NOMO-1 (cell line): ENCODE results near the gene PKP2.
A peak's percentile ranks its signal among the peaks of the same experiment; 100 is the strongest.

Experiments used
- DNase-seq, 2 experiments: peaks; one replicate each; lab custom pipeline; 2025; ENCODE audit not compliant: unreplicated experiment in 2 of 2; lab: John Stamatoyannopoulos, UW

Gene PKP2

DNA sequence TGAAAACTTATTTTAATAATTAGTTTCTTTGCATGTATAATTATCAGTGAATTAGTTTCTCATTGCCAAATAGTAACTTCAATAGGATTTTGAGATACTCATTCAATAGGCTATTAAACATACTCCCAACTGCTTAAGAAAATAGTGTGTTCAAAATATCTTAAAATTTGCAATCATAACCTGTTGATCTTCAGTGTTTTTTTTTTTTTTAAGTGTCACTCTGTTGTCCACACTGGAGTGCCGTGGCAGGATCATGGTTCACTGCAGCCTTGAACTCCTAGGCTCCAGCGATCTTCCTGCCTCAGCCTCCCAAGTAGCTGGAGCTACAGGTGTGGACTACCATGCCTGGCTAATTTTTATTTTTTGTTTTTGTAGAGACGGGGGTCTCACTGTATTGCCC lies 139.4 kb downstream of the PKP2 start:
- no peak for DNase-seq

DNA sequence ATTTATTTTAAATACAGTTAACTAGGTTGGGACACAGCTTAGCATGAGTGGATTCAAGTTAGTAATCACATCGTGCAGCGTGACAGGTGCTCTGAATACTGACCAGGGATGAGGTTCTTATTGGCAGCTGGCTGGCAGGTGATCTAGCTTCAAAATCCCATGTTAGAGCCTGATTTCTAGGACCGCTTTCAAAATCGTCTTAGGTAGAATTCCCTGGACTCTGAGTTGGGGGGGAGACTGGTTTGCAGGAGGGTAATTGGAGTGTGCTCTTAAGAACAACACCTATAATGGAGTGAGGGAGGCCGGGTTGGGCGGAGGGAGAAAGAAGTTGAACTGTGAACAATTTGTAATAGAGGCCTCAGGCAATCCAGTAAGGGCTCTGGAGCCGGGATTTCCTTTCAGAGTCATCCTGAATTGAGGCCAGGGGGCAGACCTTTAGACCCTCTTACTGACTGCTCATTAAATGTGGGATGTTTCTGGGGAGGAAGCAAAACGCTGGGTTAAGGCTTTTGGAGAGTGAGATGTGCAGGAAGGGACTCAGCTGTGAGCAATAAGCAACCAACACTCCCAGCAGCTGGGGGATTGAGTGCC lies 140.0 kb downstream of the PKP2 start:
- no peak for DNase-seq

DNA sequence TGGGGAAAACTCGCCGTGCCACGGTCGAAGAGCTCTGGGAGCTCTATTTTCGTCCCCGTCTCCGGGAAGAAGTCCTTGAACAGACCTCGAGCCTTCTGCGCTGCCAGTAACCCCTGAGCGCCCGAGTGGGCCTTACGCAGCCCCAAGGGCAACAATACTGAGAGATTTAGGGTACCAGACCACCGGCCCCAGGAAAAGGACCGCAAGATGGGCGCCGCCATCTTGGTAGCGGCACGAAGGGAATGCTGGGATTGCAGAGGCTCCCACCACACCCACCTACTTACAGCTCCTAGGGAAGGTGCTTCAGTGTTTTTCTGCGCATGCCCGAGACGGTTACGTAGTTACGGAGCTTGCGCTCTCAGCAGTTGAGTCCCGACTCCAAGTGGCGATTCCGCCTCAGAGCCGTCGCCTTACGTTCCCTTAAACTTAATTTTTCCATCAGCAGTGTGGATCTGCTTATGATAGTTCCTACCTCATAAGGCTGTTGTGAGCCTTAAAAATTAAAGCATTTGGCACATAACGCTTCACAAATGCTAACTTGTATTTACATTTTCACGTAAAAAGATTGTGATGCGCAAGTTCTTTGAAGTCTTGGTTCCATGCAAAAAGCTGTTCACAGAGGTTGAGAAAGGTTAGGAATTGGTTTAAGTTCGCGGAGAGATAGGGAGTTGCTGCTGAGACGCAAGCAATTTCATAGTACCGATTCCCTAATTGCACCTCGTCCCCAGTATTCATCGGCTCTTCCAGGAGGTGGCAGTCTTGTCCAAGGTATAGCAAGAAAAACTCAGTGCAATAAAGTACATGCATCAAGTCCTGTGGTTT lies 140.7 kb downstream of the PKP2 start, which contains the start of gene YARS2:
Gene YARS2, minus strand, starts transcription at position 244 of the 822 bp plus-strand sequence. Its CDS starts 23 bp downstream, at position 221.
- DNase-seq: peak; percentile 89 to 90

DNA sequence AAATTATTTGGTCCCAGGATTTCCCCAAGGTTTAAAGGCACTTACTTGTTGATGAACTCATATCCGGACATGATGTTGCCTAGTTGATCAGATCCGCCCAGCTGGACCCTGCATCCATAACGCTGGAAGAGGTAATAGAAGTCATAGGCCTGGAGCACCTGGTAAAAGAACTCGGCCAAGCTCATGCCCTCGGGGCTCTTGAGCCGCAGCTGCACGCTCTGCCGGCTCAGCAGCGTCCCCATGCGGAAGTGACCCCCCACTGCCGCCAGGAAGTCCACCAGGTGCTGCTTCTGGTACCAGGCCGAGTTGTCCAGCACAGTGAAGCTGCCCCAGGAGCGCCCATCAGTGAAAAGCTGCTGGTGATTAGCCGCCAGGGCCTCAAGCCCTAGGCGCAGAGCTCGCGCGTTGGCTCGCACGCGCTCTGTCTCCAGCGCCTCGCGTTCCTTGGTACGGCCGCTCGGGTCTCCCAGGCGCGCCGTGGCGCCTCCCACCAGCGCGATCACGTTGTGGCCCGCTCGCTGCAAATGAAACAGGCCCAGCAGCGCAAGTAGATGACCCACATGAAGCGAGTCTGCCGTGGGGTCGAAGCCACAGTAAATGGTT lies 141.4 kb downstream of the PKP2 start:
- DNase-seq: peak; percentile 68 to 78

DNA sequence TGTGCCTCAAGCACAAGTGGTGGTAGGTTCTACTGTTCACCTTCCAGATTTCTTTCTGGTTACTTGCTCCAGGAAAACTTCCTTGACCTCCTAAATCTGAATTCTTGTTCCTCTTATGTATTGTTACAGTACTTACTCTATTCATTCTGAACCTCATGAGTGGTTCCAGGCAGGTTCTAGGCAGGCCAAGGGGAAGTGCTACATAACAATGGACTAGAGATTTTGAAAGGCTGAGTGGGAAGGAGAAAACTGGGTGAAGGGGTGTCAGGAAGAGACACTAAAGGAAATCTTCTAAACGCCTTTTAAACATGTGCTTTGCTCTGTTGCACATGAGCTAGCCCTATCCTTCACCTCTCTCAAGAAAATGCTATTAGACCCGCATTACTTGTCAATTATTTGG lies 142.5 kb downstream of the PKP2 start:
- peak; percentile 9 to 28 for DNase-seq

DNA sequence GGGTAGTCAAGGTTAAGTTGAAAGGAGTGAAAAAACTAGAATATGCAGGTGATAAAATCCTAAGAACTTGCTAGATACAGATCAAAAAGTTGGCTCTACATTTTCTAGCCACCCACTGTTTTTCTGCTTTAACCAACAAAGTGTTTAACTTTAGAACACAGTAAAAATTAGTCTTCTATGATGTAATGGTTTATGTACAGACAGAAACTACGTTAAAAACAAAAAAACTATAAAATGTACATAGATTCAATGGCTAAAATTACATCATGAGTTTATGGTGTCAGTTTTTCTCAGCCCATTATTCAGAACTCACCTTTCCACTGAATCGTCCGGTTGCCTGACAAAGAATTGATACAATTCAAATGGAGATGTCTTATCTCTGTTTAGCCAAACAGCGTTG lies 143.0 kb downstream of the PKP2 start:
- DNase-seq: no peak

DNA sequence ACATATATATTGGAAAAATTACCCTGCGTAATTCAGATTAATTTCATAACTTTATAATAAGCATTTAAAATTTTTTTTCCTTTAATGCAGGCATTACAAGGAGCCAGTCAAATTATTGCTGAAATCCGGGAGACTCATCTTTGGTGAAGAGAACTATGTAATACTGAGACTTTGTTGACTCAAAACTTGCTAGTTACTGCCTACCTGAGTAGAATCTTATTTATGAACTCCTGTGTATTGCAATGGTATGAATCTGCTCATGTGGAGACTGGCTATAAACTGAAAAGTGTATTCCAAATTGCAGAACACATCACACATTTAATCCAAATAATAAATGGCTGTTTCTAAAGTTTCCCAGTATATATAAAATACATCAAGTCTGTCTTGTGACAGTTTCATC lies 153.3 kb downstream of the PKP2 start:
- DNase-seq: no peak

DNA sequence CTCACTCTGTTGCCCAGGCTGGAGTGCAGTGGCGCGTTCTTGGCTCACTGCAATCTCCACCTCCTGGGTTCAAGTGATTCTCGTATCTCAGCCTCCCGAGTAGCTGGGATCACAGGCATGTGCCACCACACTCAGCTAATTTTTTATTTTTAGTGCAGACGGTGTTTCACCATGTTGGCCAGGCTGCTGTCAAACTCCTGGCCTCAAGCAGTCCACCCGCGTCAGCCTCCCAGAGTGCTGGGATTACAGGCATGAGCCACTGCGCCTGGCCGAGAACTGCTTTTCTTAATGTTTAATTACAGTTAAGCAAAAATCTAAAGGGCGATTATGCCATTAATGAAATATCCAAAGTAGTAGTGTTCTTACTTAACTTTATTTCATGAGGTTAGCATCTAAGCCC lies 154.4 kb downstream of the PKP2 start:
- DNase-seq: no peak
